Natural killer cell (primary cell): Measurements from ENCODE around the gene ELMOD3. TPM values are rescaled to one million over a fixed set of nuclear protein-coding genes. Genes with fewer than 3 reads are reported as not detected.

Experiments
- ATAC-seq, 3 donors: fragments of 150-1000 bp in 2 of 3; fragments of 200-7000 bp in 1 of 3; cut with Tn5 transposase; 1 replicate in 1 of 3; 2 replicates in 2 of 3; pipeline ENCODE4 v1.10.0; 2021; ENCODE audit warnings: mild to moderate bottlenecking in 2 of 3, moderate library complexity in 2 of 3
- DNase-seq, 2 donors: peaks; one replicate each; pipeline versions ENCODE4 v3.0.0 to v3.0.0-alpha.2; 2013 to 2021; ENCODE audit warnings: mixed read lengths in 1 of 2
- H3K27ac ChIP-seq: one replicate; pipeline ENCODE4 v1.5.1; 2013; ENCODE audit warnings: mild to moderate bottlenecking, low read length
- H3K27me3 ChIP-seq: one replicate; pipeline ENCODE4 v1.6.1; 2013; ENCODE audit warnings: low read length; ENCODE audit not compliant: control insufficient read depth, insufficient read depth
- H3K36me3 ChIP-seq: one replicate; pipeline ENCODE4 v1.6.1; 2013; ENCODE audit warnings: low read length; ENCODE audit not compliant: control insufficient read depth, insufficient read depth
- H3K4me1 ChIP-seq: one replicate; pipeline ENCODE4 v1.6.1; 2013; ENCODE audit warnings: low read length; ENCODE audit not compliant: control insufficient read depth, insufficient read depth
- H3K4me3 ChIP-seq: one replicate; pipeline ENCODE4 v1.5.1; 2013; ENCODE audit warnings: low read length
- H3K9me3 ChIP-seq: one replicate; pipeline ENCODE4 v1.6.1; 2013; ENCODE audit warnings: low read length; ENCODE audit not compliant: control insufficient read depth, insufficient read depth
- H3K27ac Mint-ChIP-seq, 2 donors: one replicate each; pipeline ENCODE4 v1.8.0; 2022; ENCODE audit warnings: mild to moderate bottlenecking in 2 of 2, mixed read lengths in 2 of 2, moderate library complexity in 1 of 2
- H3K27me3 Mint-ChIP-seq, 2 donors: one replicate each; pipeline ENCODE4 v1.8.0; 2022; ENCODE audit warnings: low read depth in 2 of 2, mixed read lengths in 2 of 2
- H3K36me3 Mint-ChIP-seq: one replicate; pipeline ENCODE4 v1.8.0; 2022; ENCODE audit warnings: mixed read lengths
- H3K4me1 Mint-ChIP-seq, 2 donors: one replicate each; pipeline ENCODE4 v1.8.0; 2022; ENCODE audit warnings: mixed read lengths in 2 of 2
- H3K4me3 Mint-ChIP-seq: one replicate; pipeline ENCODE4 v1.8.0; 2022; ENCODE audit warnings: mild to moderate bottlenecking, moderate library complexity, mixed read lengths
- H3K9me3 Mint-ChIP-seq, 2 donors: one replicate each; pipeline ENCODE4 v1.8.0; 2022; ENCODE audit warnings: mixed read lengths in 2 of 2
- WGBS: methylation state at CpG from one replicate; pipeline ENCODE4 v1.1.7; 2013; ENCODE audit warnings: missing lambda C conversion rate; ENCODE audit not compliant: insufficient coverage; 5-methylcytosine and 5-hydroxymethylcytosine counted together
- intact Hi-C: fragments of 100-400 bp; cut with micrococcal nuclease; formaldehyde crosslinking; loops from one replicate; pipeline ENCODE4 v1.14.2; 2022
- total RNA-seq, 4 donors: library from RNA; stranded (reverse); fragments of 120-200 nt in 1 of 4; gene quantifications; one replicate each; pipeline versions ENCODE4 v1.2.3 to v1.2.4, GENCODE V29; 2013 to 2022
- TF ChIP-seq, protein P1 (sequence below): fragments of 200-600 bp; IDR thresholded peaks from one replicate; pipeline ENCODE4 v1.8.0; 2022; ENCODE audit warnings: antibody characterized with exemption

Gene ELMOD3
- total RNA-seq, 3 donors from 2014 or later (not counting 1 experiment from before 2014, with no cell fraction given): 22.4 to 33.9 (median 24.8) TPM

DNA sequence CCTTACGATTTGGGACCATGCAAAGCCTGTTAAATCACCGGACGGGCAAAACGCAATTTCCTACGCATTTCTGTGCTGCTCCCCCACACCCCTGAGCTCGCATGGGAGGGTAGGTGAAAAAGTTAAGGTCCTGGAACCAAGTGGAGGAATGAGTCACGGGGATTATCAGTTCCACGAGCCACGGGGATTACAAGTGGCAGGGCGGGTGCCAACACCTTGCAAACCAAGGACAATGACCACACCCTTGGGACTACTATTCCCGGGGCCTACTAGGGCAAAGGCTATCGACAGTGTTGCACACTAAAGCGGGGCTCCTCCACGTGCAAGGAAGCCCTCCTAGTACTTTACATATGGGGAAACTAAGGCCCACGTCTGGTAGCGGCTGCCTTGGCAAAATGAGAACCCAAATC, 688 bp upstream of the ELMOD3 start:
- intact Hi-C loops: loop anchor here (1.0 kb wide), 2 partner anchors 26 to 207 kb away; partner anchors contain the start of gene GGCX
- Mint-ChIP-seq H3K27ac (peak overlapping the region; percentile 96 to 100), H3K27me3 (no peaks in the 10 kb centered on the region), H3K4me3 (peak overlapping the region; percentile 98), H3K4me1 (peaks cover 44 to 48% of the 10 kb centered on the region in 2 donors), H3K36me3 (peaks cover 10% of the 10 kb centered on the region), H3K9me3 (no peaks in the 10 kb centered on the region)
- Histone ChIP-seq H3K4me1 (peaks cover 19% of the 10 kb centered on the region), H3K27me3 (no peaks in the 10 kb centered on the region), H3K36me3 (peaks cover 36% of the 10 kb centered on the region), H3K4me3 (peak overlapping the region; percentile 70), H3K9me3 (no peaks in the 10 kb centered on the region), H3K27ac (peak overlapping the region; percentile 68)
- ATAC-seq (no peak), DNase-seq (peak in 1 of 2 donors; percentile 36)
- TF ChIP-seq, protein P1, sequence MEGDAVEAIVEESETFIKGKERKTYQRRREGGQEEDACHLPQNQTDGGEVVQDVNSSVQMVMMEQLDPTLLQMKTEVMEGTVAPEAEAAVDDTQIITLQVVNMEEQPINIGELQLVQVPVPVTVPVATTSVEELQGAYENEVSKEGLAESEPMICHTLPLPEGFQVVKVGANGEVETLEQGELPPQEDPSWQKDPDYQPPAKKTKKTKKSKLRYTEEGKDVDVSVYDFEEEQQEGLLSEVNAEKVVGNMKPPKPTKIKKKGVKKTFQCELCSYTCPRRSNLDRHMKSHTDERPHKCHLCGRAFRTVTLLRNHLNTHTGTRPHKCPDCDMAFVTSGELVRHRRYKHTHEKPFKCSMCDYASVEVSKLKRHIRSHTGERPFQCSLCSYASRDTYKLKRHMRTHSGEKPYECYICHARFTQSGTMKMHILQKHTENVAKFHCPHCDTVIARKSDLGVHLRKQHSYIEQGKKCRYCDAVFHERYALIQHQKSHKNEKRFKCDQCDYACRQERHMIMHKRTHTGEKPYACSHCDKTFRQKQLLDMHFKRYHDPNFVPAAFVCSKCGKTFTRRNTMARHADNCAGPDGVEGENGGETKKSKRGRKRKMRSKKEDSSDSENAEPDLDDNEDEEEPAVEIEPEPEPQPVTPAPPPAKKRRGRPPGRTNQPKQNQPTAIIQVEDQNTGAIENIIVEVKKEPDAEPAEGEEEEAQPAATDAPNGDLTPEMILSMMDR: no peak
- WGBS: 46% methylated on average over 16 of the region's 16 CpGs

DNA sequence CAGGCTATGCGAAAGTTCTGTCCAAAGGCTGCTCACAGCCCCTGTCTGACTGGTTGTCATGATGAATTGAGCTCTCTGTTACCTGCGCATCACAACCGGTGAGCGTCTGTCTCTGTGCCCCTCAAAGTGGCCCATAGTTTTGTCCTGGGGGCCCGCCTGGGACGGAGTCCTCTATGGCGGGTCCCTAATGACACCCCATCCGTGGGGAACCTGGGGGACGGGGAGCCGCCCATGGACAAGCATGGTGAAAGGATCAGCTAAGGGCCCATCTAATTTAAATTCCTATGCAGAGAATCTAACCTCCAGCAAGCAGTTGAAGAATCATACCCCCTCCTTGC, 473 bp downstream of the ELMOD3 start:
- ATAC-seq: no peak
- H3K36me3 Mint-ChIP-seq: peaks cover 9% of the 10 kb centered on the region
- intact Hi-C loops: no loop called here
- peak overlapping the region; percentile 98 for H3K4me3 Mint-ChIP-seq
- Histone ChIP-seq H3K27ac (peak overlapping the region; percentile 84), H3K4me3 (peak overlapping the region; percentile 70), H3K36me3 (peaks cover 29% of the 10 kb centered on the region), H3K4me1 (peaks cover 19% of the 10 kb centered on the region), H3K27me3 (no peaks in the 10 kb centered on the region), H3K9me3 (no peaks in the 10 kb centered on the region)
- no peaks in the 10 kb centered on the region for H3K9me3 Mint-ChIP-seq
- WGBS: 16% methylated on average over 8 of the region's 10 CpGs
- peaks cover 46 to 50% of the 10 kb centered on the region in 2 donors for H3K4me1 Mint-ChIP-seq
- TF ChIP-seq, protein P1: no peak
- peak overlapping the region; percentile 96 to 100 for H3K27ac Mint-ChIP-seq
- DNase-seq: no peak
- H3K27me3 Mint-ChIP-seq: no peaks in the 10 kb centered on the region

DNA sequence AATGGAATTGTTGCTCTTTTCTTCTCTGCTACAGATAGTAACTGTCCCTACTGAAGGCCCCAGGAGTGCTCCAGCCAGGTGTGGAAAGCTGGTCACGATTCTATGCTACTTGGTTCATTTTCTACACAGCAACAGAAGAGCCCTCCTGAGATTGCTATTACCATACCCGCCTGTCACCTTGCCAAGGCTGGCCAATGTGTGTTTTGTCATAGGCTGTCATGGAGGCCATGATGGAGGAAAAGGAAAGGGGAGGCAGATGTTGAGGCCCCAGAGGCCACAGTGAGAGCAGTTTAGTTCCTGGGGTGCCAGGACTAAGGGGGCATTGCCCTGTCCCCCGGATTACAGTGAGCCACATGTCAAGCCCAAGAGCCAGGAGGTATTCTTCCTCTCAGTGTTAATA, 952 bp downstream of the ELMOD3 start:
- H3K4me1 Mint-ChIP-seq: peaks cover 46 to 50% of the 10 kb centered on the region in 2 donors
- WGBS: 96% methylated on average over 3 of the region's 3 CpGs

More for the DNA sequence above, 952 bp downstream of the ELMOD3 start:
- peak overlapping the region; percentile 98 for H3K4me3 Mint-ChIP-seq
- no peaks in the 10 kb centered on the region for H3K9me3 ChIP-seq
- ATAC-seq: no peak
- DNase-seq: no peak
- H3K27me3 Mint-ChIP-seq: no peaks in the 10 kb centered on the region
- intact Hi-C loops: no loop called here
- no peaks in the 10 kb centered on the region for H3K9me3 Mint-ChIP-seq
- H3K4me3 ChIP-seq: peak overlapping the region; percentile 70
- peaks cover 19% of the 10 kb centered on the region for H3K4me1 ChIP-seq
- H3K27me3 ChIP-seq: no peaks in the 10 kb centered on the region
- TF ChIP-seq, protein P1: no peak
- H3K36me3 ChIP-seq: peaks cover 24% of the 10 kb centered on the region
- peaks cover 4% of the 10 kb centered on the region for H3K36me3 Mint-ChIP-seq
- H3K27ac ChIP-seq: peak overlapping the region; percentile 84
- H3K27ac Mint-ChIP-seq: peak overlapping the region; percentile 96 to 100
